GM12801 (cell line): ENCODE measurements around the gene BMP7.

Experiments
- CTCF ChIP-seq: IDR thresholded peaks from one replicate; pipeline ENCODE4 v1.5.1; 2011; ENCODE audit warnings: control low read depth; ENCODE audit not compliant: insufficient read length; ENCODE audit errors: extremely low read depth

The BMP7 gene

DNA sequence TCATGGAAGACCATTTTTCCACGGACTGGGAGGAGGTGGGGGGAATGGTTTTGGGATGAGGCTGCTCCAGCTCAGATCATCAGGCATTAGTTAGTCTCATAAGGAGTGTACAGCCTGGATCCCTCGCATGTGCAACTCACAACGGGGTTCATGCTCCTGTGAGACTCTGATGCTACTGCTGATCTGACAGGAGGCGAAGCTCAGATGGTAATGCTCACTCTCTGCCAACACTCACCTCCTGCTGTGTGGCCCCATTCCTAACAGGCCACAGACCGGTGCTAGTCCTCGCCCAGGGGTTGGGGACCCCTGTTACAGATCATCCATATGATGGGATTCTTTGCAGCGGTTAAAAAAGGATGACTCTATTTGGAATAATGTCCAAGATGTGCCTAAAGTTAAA, 27.6 kb upstream of the BMP7 start:
- no peak for TF ChIP-seq CTCF

- no peak for TF ChIP-seq CTCF
These were observed 26.2 kb upstream of the BMP7 start for GRCh38 chr20:57292611-57293010.

DNA sequence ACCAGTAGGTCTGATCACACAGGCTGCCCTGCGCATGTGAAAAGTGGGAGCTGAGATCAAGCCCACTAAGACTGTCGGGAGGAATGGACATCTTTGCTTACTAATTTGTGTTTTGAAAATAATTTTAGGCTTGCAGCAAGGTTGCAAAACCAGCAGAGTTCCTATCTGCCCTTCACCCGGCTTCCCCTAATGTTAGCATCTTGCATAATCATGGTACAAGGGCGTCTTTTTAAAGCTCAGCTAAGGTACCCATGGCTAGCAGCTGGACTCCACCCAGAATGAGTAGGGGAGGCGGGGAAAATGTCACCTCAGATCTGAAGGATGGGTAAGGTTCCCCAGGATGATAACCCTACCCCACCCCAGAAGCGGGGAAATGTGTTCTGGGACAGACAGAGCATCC, 25.3 kb upstream of the BMP7 start:
- no peak for TF ChIP-seq CTCF

- no peak for TF ChIP-seq CTCF
These were observed 24.6 kb upstream of the BMP7 start for GRCh38 chr20:57291003-57291402.

DNA sequence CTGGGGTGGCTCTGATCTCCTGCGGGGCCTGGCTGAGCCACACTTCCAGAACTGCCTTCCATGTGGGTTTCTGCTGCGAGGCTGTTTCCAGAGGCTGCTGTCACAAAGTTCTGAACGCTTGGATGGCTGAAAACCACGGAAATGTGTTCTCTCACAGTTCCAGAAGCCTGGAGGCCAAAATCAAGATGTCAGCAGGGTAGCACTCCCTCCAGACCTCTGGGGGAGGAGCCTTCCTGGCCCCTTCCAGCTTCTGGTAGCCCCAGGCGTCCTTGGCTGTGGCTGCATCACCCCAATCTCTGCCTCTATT, 23.7 kb upstream of the BMP7 start:
- no peak for TF ChIP-seq CTCF

GRCh38 chr20:57289391-57290177, 23.1 kb upstream of the BMP7 start:
- no peak for TF ChIP-seq CTCF

DNA sequence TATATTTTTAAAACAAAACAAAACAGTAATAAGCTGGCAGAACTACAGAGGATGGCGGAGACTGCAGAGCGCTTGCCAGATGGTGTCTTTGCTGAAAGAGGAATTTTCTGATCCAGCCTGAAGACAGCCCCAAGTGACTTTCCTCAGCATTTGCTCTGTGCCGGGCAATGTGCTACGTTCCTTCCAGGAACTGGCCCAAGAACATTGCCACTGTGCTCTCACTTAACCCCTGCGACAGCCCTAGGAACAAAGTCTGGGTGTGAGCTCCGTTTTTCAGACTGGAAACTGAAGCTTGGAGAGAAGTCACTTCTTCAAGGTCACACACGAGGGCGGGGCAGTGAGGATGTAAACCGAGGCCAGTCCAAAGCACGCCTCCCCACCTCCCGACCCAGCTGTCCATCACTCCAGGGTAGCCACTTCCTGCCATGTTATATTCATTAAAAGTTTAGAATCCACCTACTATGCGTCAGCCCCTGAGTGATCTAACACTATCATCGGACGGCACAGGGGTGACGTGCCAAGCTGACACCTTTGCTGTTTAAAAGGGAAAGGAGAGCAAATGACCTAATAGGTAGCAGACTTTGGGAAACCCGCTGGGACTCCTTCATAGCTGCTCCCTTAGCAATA, 22.3 kb upstream of the BMP7 start:
- TF ChIP-seq CTCF: no peak

GRCh38 chr20:57287901-57288300, 21.5 kb upstream of the BMP7 start:
- no peak for TF ChIP-seq CTCF
